GM12878 (cell line): ENCODE results near the gene TMEM215. TPM values are rescaled to one million over a fixed set of nuclear protein-coding genes. Genes with fewer than 3 reads are reported as not detected.

Experiments used
- ATAC-seq: fragments of 200-7000 bp; cut with Tn5 transposase; 3 replicates; pipeline ENCODE4 v1.9.1; 2020; ENCODE audit warnings: mild to moderate bottlenecking, moderate library complexity
- BruUV-seq: library from RNA; stranded (reverse); fragments of 400-500 nt; replicated peaks from 2 replicates; lab custom pipeline; 2021; lab: Mats Ljungman, UMichigan
- CTCF ChIA-PET: fragments of 300-600 bp; sonication (Branson Sonifier 250); formaldehyde crosslinking; extraction: SDS; loops from one replicate; lab custom pipeline; 2021; ENCODE audit warnings: inconsistent platforms; lab: Yijun Ruan, JAX
- POLR2A ChIA-PET: fragments of 350-600 bp; formaldehyde crosslinking; extraction: SDS; loops from one replicate; lab custom pipeline; 2021; ENCODE audit warnings: inconsistent platforms; lab: Charles Lee
- RAD21 ChIA-PET: fragments of 300-600 bp; sonication (Branson Sonifier 250); formaldehyde crosslinking; loops from one replicate; lab custom pipeline; 2023; ENCODE audit warnings: antibody characterized with exemption; ENCODE audit not compliant: unreplicated experiment; lab: Charles Lee
- SMC1A ChIA-PET: fragments of 300-600 bp; sonication (Branson Sonifier 250); formaldehyde crosslinking; loops from one replicate; lab custom pipeline; 2023; ENCODE audit not compliant: unreplicated experiment, uncharacterized antibody; lab: Charles Lee
- DNase-seq: peaks from one replicate; pipeline ENCODE4 v3.0.0-alpha.2; 2011; ENCODE audit warnings: low read depth, low spot score
- FAIRE-seq: peaks from 3 replicates; lab custom pipeline; 2011; peaks lifted over from hg19 to GRCh38; lab: Jason Lieb, UNC
- H2AFZ ChIP-seq: 2 replicates; pipeline ENCODE4 v1.6.0; 2011; ENCODE audit warnings: low read depth, low read length, control low read depth; ENCODE audit not compliant: control insufficient read depth
- H3K27ac ChIP-seq: 2 replicates; pipeline ENCODE4 v1.5.1; 2011; ENCODE audit warnings: control low read depth; ENCODE audit not compliant: control insufficient read depth, insufficient read depth
- H3K27me3 ChIP-seq, 2 experiments: replicated peaks in 1 of 2; 2 replicates each; pipeline versions ENCODE4 v1.6.0 to v1.6.1; 2011; ENCODE audit warnings: low read length in 1 of 2; ENCODE audit not compliant: control insufficient read depth in 2 of 2, insufficient read depth in 2 of 2
- H3K36me3 ChIP-seq, 2 experiments: 2 replicates each; pipeline ENCODE4 v1.5.1; 2011; ENCODE audit warnings: low read length in 1 of 2; ENCODE audit not compliant: control insufficient read depth in 2 of 2, insufficient read depth in 2 of 2
- H3K4me1 ChIP-seq: 2 replicates; pipeline ENCODE4 v1.6.1; 2011; ENCODE audit warnings: mild to moderate bottlenecking, low read length, moderate library complexity, mixed read lengths; ENCODE audit not compliant: control insufficient read depth, insufficient read depth
- H3K4me2 ChIP-seq: 2 replicates; pipeline ENCODE4 v1.6.0; 2011; ENCODE audit warnings: control low read depth; ENCODE audit not compliant: control insufficient read depth, insufficient read depth
- H3K4me3 ChIP-seq: fragments of 200-600 bp; sonication (generic); 2 replicates; pipeline ENCODE4 v1.5.1; 2016
- H3K79me2 ChIP-seq: 2 replicates; pipeline ENCODE4 v1.6.0; 2011; ENCODE audit warnings: low read length; ENCODE audit not compliant: control insufficient read depth, insufficient read depth
- H3K9ac ChIP-seq: 2 replicates; pipeline ENCODE4 v1.8.0; 2011; ENCODE audit warnings: low read length, control low read depth, mixed read lengths; ENCODE audit not compliant: control insufficient read depth, insufficient read depth
- H3K9me3 ChIP-seq: replicated peaks from 3 replicates; pipeline ENCODE4 v1.5.1; 2011; ENCODE audit warnings: mild to moderate bottlenecking, low read length; ENCODE audit not compliant: control insufficient read depth, insufficient read depth
- H4K20me1 ChIP-seq: 2 replicates; pipeline ENCODE4 v1.6.0; 2011; ENCODE audit not compliant: control insufficient read depth, insufficient read depth
- ASH2L ChIP-seq: fragments of 300-600, 200-600 bp; sonication (generic); IDR thresholded peaks from 2 replicates; pipeline ENCODE4 v1.6.1; 2017; ENCODE audit warnings: low read depth, mild to moderate bottlenecking, borderline replicate concordance
- EGR1 ChIP-seq, 2 experiments: IDR thresholded peaks; 1 replicate in 1 of 2; 2 replicates in 1 of 2; pipeline ENCODE4 v1.6.1; 2011 to 2012; ENCODE audit warnings: low read depth in 2 of 2, low read length in 2 of 2, borderline replicate concordance in 1 of 2, mild to moderate bottlenecking in 1 of 2, moderate library complexity in 1 of 2
- FOXM1 ChIP-seq: IDR thresholded peaks from 2 replicates; pipeline ENCODE4 v1.6.1; 2012; ENCODE audit warnings: low read depth, mild to moderate bottlenecking, inconsistent platforms, low read length, moderate library complexity
- IKZF2 ChIP-seq, 2 experiments: fragments of 450-650 bp; IDR thresholded peaks; 2 replicates each; pipeline ENCODE4 v1.6.1; 2017; ENCODE audit warnings: mild to moderate bottlenecking in 2 of 2, moderate library complexity in 2 of 2
- MYB ChIP-seq: fragments of 150-350 bp; IDR thresholded peaks from 2 replicates; pipeline ENCODE4 v1.6.1; 2014; ENCODE audit warnings: mild to moderate bottlenecking, low read depth, low read length, borderline replicate concordance
- NFXL1 ChIP-seq: fragments of 450-650 bp; IDR thresholded peaks from 2 replicates; pipeline ENCODE4 v1.6.1; 2017; ENCODE audit warnings: antibody characterized with exemption, mild to moderate bottlenecking, borderline replicate concordance
- PAX5 ChIP-seq: IDR thresholded peaks from 2 replicates; pipeline ENCODE4 v1.6.1; 2011; ENCODE audit warnings: low read depth, low read length, borderline replicate concordance
- RBBP5 ChIP-seq: fragments of 200-600 bp; sonication (generic); conservative IDR thresholded peaks from 2 replicates; pipeline ENCODE4 v1.6.1; 2016
- WGBS: methylation state at CpG from one replicate; pipeline ENCODE4 v1.1.6; 2016; ENCODE audit warnings: low lambda C conversion rate; ENCODE audit not compliant: insufficient replicate concordance, insufficient coverage; ENCODE audit errors: missing lambda C conversion rate; 5-methylcytosine and 5-hydroxymethylcytosine counted together
- in situ Hi-C: fragments of 300-500 bp; cut with MboI; formaldehyde crosslinking; loops from 9 replicates; pipeline ENCODE4 v1.14.3; 2018; ENCODE audit warnings: mixed read lengths
- intact Hi-C: fragments of 100-400 bp; cut with micrococcal nuclease; formaldehyde crosslinking; loops from one replicate; pipeline ENCODE4 v1.14.2; 2022; ENCODE audit not compliant: unreplicated experiment
- polyA plus RNA-seq, 11 experiments: library from polyadenylated mRNA; depleted of rRNA in 4 of 11; unstranded in 6 of 11; stranded (reverse) in 5 of 11; fragments of >200 nt; fragmentation: Nextera tagmentation in 4 of 11; fragmentation: Illumina TruSeq in 1 of 11; extraction: Ambion mirVana in 4 of 11; extraction: Trizol in 1 of 11; gene quantifications; 1 replicate in 1 of 11; 2 replicates in 10 of 11; pipeline versions ENCODE4 v1.2.1 to v1.2.3, GENCODE V29; 2011 to 2016; ENCODE audit warnings: inconsistent platforms in 2 of 11, missing spikeins in 2 of 11, low read depth in 1 of 11
- total RNA-seq, 4 experiments: library from RNA; depleted of rRNA in 3 of 4; stranded (reverse); fragments of >200 nt in 3 of 4; fragmentation: Illumina TruSeq in 1 of 4; extraction: Trizol in 1 of 4; gene quantifications; 2 replicates each; pipeline versions ENCODE4 v1.2.1 to v1.2.3, GENCODE V29; 2013 to 2021
- TF ChIP-seq, protein P1 (sequence below): fragments of 450-650 bp; IDR thresholded peaks from 2 replicates; pipeline ENCODE4 v1.6.1; 2016; ENCODE audit warnings: mild to moderate bottlenecking, moderate library complexity, borderline replicate concordance
- TF ChIP-seq, protein P2 (sequence below): fragments of 450-650 bp; IDR thresholded peaks from 2 replicates; pipeline ENCODE4 v1.6.1; 2017; ENCODE audit warnings: mild to moderate bottlenecking, low read depth, inconsistent platforms; ENCODE audit not compliant: poor library complexity, severe bottlenecking
- TF ChIP-seq, protein P3 (sequence below): fragments of 450-650 bp; IDR thresholded peaks from 2 replicates; pipeline ENCODE4 v1.6.1; 2016; ENCODE audit warnings: mild to moderate bottlenecking
- TF ChIP-seq, protein P4 (sequence below): fragments of 450-650 bp; IDR thresholded peaks from 2 replicates; pipeline ENCODE4 v1.6.1; 2017; ENCODE audit warnings: low read depth, mild to moderate bottlenecking, moderate library complexity
- TF ChIP-seq, protein P5 (sequence below): IDR thresholded peaks from 2 replicates; pipeline ENCODE4 v1.6.1; 2011; ENCODE audit warnings: borderline replicate concordance, low read depth, mild to moderate bottlenecking, moderate library complexity, low read length; ENCODE audit not compliant: insufficient read depth, poor library complexity, severe bottlenecking

The TMEM215 gene
- total and polyA plus RNA-seq, 10 of the 15 experiments (the other 5 are each of a cell fraction or from before 2014, with no cell fraction given), result not detected

DNA sequence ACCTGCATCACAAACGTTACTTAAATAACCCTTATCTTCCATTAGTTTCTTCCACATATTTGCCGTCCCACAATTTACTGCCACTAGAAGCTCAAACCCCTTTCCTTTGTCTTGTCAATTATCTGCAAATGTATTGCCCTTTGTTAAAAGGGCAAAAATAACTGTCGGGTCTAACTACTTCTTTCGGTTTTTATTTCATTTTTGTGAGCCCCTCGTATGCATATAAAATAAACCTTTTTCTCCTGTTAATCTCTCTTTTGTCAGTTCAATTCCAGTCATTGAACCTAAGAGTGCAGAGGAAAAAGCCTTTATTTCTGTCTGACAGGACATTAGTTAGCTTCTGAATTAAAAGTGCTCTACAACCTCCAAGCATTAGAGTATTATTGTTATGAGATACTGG lies 45.5 kb downstream of the TMEM215 start:
- Histone ChIP-seq H3K27ac (no peak overlapping the region), H4K20me1 (no peaks in the 10 kb centered on the region), H3K36me3 (no peaks in the 10 kb centered on the region), H3K9ac (no peak overlapping the region), H3K4me1 (no peaks in the 10 kb centered on the region), H3K27me3 (peaks cover 0 to 2% of the 10 kb centered on the region in 2 experiments; a peak in 1 of 4 replicates), H3K9me3 (no peaks in the 10 kb centered on the region), H3K4me2 (no peak overlapping the region), H3K79me2 (no peaks in the 10 kb centered on the region), H2AFZ (no peak overlapping the region), H3K4me3 (no peak overlapping the region)
- CTCF ChIA-PET, result no interaction called here
- BruUV-seq, result no TSS peak
- RAD21 ChIA-PET, result no interaction called here
- intact Hi-C loops (no loop called here), in situ Hi-C loops (no loop called here)
- DNase-seq (no peak), ATAC-seq (no peak), FAIRE-seq (no peak)
- WGBS, result 46% methylated on average over 5 of the region's 5 CpGs
- SMC1A ChIA-PET, result no interaction called here
- POLR2A ChIA-PET, result no interaction called here
- TF ChIP-seq, protein P1, sequence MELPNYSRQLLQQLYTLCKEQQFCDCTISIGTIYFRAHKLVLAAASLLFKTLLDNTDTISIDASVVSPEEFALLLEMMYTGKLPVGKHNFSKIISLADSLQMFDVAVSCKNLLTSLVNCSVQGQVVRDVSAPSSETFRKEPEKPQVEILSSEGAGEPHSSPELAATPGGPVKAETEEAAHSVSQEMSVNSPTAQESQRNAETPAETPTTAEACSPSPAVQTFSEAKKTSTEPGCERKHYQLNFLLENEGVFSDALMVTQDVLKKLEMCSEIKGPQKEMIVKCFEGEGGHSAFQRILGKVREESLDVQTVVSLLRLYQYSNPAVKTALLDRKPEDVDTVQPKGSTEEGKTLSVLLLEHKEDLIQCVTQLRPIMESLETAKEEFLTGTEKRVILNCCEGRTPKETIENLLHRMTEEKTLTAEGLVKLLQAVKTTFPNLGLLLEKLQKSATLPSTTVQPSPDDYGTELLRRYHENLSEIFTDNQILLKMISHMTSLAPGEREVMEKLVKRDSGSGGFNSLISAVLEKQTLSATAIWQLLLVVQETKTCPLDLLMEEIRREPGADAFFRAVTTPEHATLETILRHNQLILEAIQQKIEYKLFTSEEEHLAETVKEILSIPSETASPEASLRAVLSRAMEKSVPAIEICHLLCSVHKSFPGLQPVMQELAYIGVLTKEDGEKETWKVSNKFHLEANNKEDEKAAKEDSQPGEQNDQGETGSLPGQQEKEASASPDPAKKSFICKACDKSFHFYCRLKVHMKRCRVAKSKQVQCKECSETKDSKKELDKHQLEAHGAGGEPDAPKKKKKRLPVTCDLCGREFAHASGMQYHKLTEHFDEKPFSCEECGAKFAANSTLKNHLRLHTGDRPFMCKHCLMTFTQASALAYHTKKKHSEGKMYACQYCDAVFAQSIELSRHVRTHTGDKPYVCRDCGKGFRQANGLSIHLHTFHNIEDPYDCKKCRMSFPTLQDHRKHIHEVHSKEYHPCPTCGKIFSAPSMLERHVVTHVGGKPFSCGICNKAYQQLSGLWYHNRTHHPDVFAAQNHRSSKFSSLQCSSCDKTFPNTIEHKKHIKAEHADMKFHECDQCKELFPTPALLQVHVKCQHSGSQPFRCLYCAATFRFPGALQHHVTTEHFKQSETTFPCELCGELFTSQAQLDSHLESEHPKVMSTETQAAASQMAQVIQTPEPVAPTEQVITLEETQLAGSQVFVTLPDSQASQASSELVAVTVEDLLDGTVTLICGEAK, result no peak
- TF ChIP-seq, protein P2, sequence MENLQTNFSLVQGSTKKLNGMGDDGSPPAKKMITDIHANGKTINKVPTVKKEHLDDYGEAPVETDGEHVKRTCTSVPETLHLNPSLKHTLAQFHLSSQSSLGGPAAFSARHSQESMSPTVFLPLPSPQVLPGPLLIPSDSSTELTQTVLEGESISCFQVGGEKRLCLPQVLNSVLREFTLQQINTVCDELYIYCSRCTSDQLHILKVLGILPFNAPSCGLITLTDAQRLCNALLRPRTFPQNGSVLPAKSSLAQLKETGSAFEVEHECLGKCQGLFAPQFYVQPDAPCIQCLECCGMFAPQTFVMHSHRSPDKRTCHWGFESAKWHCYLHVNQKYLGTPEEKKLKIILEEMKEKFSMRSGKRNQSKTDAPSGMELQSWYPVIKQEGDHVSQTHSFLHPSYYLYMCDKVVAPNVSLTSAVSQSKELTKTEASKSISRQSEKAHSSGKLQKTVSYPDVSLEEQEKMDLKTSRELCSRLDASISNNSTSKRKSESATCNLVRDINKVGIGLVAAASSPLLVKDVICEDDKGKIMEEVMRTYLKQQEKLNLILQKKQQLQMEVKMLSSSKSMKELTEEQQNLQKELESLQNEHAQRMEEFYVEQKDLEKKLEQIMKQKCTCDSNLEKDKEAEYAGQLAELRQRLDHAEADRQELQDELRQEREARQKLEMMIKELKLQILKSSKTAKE, result no peak
- TF ChIP-seq, protein P3, sequence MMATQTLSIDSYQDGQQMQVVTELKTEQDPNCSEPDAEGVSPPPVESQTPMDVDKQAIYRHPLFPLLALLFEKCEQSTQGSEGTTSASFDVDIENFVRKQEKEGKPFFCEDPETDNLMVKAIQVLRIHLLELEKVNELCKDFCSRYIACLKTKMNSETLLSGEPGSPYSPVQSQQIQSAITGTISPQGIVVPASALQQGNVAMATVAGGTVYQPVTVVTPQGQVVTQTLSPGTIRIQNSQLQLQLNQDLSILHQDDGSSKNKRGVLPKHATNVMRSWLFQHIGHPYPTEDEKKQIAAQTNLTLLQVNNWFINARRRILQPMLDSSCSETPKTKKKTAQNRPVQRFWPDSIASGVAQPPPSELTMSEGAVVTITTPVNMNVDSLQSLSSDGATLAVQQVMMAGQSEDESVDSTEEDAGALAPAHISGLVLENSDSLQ, result no peak
- TF ChIP-seq EGR1 (IDR thresholded peaks at IDR 0.05; ENCODE audit: borderline replicate concordance in 1 of 2, low read depth in 2 of 2, low read length in 2 of 2) (no peak), NFXL1 (no peak), MYB (no peak), RBBP5 (no peak), FOXM1 (no peak), PAX5 (no peak), IKZF2 (IDR thresholded peaks at IDR 0.05) (no peak), ASH2L (no peak)
- TF ChIP-seq, protein P4, sequence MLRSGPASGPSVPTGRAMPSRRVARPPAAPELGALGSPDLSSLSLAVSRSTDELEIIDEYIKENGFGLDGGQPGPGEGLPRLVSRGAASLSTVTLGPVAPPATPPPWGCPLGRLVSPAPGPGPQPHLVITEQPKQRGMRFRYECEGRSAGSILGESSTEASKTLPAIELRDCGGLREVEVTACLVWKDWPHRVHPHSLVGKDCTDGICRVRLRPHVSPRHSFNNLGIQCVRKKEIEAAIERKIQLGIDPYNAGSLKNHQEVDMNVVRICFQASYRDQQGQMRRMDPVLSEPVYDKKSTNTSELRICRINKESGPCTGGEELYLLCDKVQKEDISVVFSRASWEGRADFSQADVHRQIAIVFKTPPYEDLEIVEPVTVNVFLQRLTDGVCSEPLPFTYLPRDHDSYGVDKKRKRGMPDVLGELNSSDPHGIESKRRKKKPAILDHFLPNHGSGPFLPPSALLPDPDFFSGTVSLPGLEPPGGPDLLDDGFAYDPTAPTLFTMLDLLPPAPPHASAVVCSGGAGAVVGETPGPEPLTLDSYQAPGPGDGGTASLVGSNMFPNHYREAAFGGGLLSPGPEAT, result no peak
- TF ChIP-seq, protein P5, sequence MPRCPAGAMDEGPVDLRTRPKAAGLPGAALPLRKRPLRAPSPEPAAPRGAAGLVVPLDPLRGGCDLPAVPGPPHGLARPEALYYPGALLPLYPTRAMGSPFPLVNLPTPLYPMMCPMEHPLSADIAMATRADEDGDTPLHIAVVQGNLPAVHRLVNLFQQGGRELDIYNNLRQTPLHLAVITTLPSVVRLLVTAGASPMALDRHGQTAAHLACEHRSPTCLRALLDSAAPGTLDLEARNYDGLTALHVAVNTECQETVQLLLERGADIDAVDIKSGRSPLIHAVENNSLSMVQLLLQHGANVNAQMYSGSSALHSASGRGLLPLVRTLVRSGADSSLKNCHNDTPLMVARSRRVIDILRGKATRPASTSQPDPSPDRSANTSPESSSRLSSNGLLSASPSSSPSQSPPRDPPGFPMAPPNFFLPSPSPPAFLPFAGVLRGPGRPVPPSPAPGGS, result no peak
